Measurements from ENCODE around the gene SLC25A48. TPM values are rescaled to one million over a fixed set of nuclear protein-coding genes. Genes with fewer than 3 reads are reported as not detected.

The SLC25A48 gene
- total and polyA plus RNA-seq, 2 of the 4 experiments (the other 2 are of a cell fraction), result not detected

DNA sequence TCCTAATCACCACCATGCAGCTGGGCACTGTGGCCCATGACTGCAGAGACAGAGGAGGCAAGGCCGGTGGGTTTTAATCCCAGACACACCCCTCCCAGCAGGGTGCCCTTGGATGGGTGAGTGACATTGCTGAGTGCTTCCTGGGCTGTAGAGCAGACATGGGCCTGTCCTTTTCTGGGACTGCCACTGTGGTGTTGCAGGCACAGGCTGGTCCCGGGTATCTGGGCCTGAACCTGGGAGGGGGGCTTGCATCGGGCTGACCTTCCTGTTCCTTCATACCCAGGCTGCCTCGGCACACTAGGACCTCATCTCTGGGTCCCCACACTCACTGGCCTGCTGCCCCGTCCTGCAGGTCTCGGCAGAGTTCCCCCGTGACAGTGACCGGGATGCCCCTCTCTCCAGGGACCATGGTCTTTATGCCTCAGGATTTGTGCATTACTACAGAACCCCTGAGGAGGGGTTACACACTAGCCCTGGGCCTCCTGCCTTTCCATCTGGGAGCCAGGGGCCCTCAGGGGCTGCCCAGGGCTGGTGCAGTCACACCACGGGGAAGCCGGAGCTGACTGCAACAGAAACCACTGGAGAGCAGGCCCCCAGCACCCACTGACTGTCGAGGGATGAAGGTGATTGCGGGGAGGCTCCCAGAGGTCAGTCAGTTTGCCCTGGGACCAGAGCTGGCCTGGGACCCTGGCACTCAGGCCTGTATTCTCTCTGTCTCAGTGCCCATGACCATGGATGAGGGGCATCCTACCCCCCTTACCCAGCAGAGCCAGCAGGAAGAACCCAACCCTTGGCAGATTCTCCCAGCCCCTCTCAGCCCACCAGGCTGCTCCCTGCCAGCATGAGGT, 8.9 kb upstream of the SLC25A48 start:
- dilution Hi-C loops (cut with HindIII; ENCODE audit: low sequenced_read_pairs, unreplicated experiment) (no loop called here), intact Hi-C loops (cut with micrococcal nuclease) (no loop called here), in situ Hi-C loops (cut with MboI; ENCODE audit: low sequenced_read_pairs) (no loop called here)
- POLR2A ChIA-PET (ENCODE audit: unreplicated experiment), result no interaction called here
- no peak for TF ChIP-seq CHD1 (IDR thresholded peaks at IDR 0.05; ENCODE audit: low read depth, low read length)
- no peak for TF ChIP-seq RCOR1 (IDR thresholded peaks at IDR 0.05; ENCODE audit: insufficient replicate concordance, low read length)
- TF ChIP-seq NFE2L2 (IDR thresholded peaks at IDR 0.05; ENCODE audit: low read depth, low read length), result no peak
- no peak for TF ChIP-seq MAZ (IDR thresholded peaks at IDR 0.05; ENCODE audit: borderline replicate concordance, low read depth, low read length)
- TF ChIP-seq MAFK (IDR thresholded peaks at IDR 0.05; ENCODE audit: low read depth, low read length), result no peak
- Histone ChIP-seq H3K4me3 (ENCODE audit: insufficient read depth, low read depth, low read length) (no peak overlapping the region), H2BK120ac (ENCODE audit: low read depth, low read length) (no peak overlapping the region), H3K27ac (ENCODE audit: insufficient read depth, low read length) (no peak overlapping the region), H3K18ac (ENCODE audit: low read depth, low read length) (no peak overlapping the region), H3K23ac (ENCODE audit: low read depth, low read length) (no peak overlapping the region), H3K4me1 (ENCODE audit: control insufficient read depth, insufficient read depth, low read length) (no peaks in the 10 kb centered on the region), H4K5ac (ENCODE audit: low read depth, low read length) (no peak overlapping the region), H3K27me3 (ENCODE audit: control insufficient read depth, insufficient read depth, low read length) (peaks cover 12% of the 10 kb centered on the region; the same call in 1 of the 2 replicates), H3K14ac (replicated peaks; ENCODE audit: low read depth, low read length) (no peak overlapping the region), H3K9me1 (ENCODE audit: insufficient read depth, low read length) (no peaks in the 10 kb centered on the region), H3K4me2 (ENCODE audit: low read depth, low read length) (no peak overlapping the region), H2BK15ac (ENCODE audit: low read depth, low read length) (no peak overlapping the region), H2BK5ac (ENCODE audit: low read depth, low read length, poor library complexity, severe bottlenecking) (no peak overlapping the region), H3K36me3 (ENCODE audit: control insufficient read depth, insufficient read depth, low read length) (no peaks in the 10 kb centered on the region), H4K20me1 (ENCODE audit: insufficient read depth, low read length) (no peaks in the 10 kb centered on the region), H2BK20ac (ENCODE audit: low read depth, low read length) (no peak overlapping the region), H3K4ac (ENCODE audit: low read depth, low read length) (no peak overlapping the region), H4K91ac (ENCODE audit: insufficient read depth, low read depth, low read length) (no peak overlapping the region), H2AK5ac (ENCODE audit: low read depth, low read length) (no peak overlapping the region), H4K8ac (ENCODE audit: low read depth in 2 of 2, low read length in 2 of 2) (no peak overlapping the region), H3K9ac (ENCODE audit: low read depth, low read length) (no peak overlapping the region), H2AK9ac (replicated peaks; ENCODE audit: low read depth, low read length, poor library complexity) (no peak overlapping the region), H2AFZ (replicated peaks; ENCODE audit: low read length, poor library complexity) (no peak overlapping the region), H3K9me3 (ENCODE audit: control insufficient read depth, insufficient read depth, low read length) (no peaks in the 10 kb centered on the region), H3K79me1 (ENCODE audit: low read depth in 1 of 2, low read length in 2 of 2) (no peaks in the 10 kb centered on the region), H3K56ac (ENCODE audit: extremely low read depth, insufficient read depth, low read length) (no peak overlapping the region)
- no peak for DNase-seq
- WGBS, 2 experiments (ENCODE audit: extremely low coverage in 2 of 2, insufficient read length in 1 of 2), result 53% methylated on average over 9 of the region's 12 CpGs; no CpG with 5 or more reads in 1 of the 2 experiments
- no TSS peak for BruUV-seq (replicated peaks)
- CTCF ChIA-PET, result interaction anchor here (1.1 kb wide), 1 partner anchor 9 kb away, joined by 3 read pairs; the partner anchor contains the start of gene SLC25A48
- ATAC-seq (ENCODE audit: low read depth), result no peak
